Activated T-cell treated with anti-CD3 and anti-CD28 coated beads for 1 hour (primary cell): ENCODE measurements around the gene KLRC4.
"Not testable (repeated sequence)": the region's sequence is repeated elsewhere in the genome, so short reads cannot be mapped to it uniquely, and the experiment has no call there.

ENCODE experiments used
- DNase-seq: peaks from one replicate; pipeline ENCODE4 v3.0.0-alpha.2; 2020; ENCODE audit warnings: low read depth

KLRC4 gene, protein sequence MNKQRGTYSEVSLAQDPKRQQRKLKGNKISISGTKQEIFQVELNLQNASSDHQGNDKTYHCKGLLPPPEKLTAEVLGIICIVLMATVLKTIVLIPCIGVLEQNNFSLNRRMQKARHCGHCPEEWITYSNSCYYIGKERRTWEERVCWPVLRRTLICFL

DNA sequence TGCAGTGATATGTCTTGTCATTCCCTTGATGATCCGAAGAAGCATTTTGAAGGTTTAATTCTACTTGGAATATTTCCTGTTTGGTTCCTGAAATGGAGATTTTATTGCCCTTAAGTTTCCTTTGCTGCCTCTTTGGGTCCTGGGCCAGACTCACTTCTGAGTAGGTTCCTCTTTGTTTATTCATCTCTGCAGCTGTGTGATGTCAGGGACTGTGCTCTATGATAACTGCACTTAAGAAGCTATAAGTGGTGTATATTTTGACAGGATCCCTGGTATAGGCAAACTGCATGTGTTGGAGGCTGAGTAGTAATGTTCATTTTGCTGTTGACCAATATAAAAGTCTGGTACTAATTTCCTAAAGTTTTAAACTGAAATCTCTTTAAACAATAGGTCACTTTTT, at the start of gene KLRC4:
Gene KLRC4 (minus strand): TSS at position 366 of the 400 bp plus-strand sequence. CDS start 182 bp downstream, at position 184.
- no peak for DNase-seq

DNA sequence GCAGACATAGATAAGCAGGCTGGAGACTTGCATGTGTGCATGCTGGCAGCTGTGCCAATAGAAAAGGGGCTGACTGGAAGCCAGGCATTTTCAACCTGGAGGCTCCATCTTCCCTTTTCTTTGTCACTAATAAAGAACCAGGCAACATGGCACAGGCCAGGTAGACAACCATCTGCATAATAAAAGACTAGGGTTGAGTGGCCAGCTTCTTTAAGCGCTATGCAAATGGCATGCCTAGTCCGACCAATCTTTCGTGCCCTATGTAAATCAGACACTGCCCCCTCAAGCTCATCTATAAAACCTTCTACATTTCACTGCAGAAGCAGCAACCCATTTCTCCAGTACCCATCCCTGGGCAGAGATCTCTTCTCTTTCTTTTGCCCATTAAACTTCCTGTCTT, 48.2 kb upstream of the KLRC4 start:
- no peak for DNase-seq

GRCh38 chr12:10456856-10457255, 47.3 kb upstream of the KLRC4 start:
- DNase-seq: no peak

DNA sequence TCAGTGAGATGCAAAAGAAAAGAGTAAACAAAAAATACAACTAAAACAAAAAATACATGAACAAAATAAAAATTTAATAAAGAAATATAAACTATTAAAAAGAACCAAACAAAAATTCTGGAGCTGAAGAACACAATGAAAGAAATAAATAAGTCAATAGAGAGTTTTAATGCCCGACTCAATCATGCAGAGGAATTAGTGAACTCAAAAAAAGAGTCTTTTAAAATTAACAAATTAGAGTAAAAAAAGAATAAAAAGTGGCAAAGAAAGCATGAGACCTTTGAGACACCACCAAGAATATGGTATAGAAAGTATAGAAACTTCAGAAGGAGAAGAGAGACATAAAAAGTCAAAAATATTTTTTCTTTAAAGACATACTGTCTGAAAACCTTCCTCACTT, 46.2 kb upstream of the KLRC4 start:
- DNase-seq: no peak

GRCh38 chr12:10454531-10454930, 45.0 kb upstream of the KLRC4 start:
- no peak for DNase-seq

DNA sequence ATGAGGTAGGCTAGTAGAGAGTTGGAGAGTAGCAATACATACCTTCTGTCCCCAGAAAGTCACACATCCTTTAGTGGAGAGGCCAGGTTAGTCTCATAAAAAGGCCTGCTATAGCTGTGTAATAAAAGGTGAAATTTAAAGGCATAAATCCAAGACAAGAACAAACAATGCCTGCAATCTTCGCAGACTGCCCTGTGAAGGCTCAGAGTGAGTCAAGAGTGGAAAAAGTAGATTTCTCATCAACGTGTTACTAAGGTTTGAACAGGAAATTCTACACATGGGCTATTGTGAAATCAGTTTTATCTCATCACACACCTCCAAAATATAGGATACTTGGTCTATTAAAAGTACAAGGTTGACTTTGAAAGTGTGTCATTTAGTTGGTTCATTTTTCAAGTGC, 43.6 kb upstream of the KLRC4 start, which contains the start of gene KLRC1:
Gene KLRC1 (minus strand): TSS at position 222 of the 400 bp plus-strand sequence. CDS start 2,221 bp downstream, outside the sequence.
- no peak for DNase-seq

- no peak for DNase-seq
Measured at GRCh38 chr12:10448236-10448635, 38.7 kb upstream of the KLRC4 start.

DNA sequence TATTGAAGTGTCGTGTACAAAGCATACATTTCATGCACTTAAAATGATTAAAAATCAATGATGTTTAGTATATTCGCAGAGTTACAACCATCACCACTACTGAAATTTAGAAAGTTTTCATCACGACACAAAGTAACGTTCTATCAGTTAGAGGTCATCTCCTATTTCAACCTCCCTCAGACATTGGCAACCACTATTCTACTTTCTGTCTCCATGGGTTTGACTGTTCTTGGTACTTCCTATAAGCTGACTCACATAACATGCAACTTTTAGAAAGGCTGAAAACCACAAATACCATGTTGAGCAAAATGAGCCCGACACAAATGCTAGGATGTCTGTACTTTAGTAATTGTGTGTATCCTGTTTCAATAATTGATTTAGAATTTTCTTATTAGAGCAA, 36.5 kb upstream of the KLRC4 start:
- DNase-seq: not testable (repeated sequence)

GRCh38 chr12:10441144-10441543, 31.6 kb upstream of the KLRC4 start:
- not testable (repeated sequence) for DNase-seq

GRCh38 chr12:10439608-10440274, 30.2 kb upstream of the KLRC4 start:
- DNase-seq: not testable (repeated sequence)

- not testable (repeated sequence) for DNase-seq
Measured at GRCh38 chr12:10437601-10438000, 28.0 kb upstream of the KLRC4 start.

DNA sequence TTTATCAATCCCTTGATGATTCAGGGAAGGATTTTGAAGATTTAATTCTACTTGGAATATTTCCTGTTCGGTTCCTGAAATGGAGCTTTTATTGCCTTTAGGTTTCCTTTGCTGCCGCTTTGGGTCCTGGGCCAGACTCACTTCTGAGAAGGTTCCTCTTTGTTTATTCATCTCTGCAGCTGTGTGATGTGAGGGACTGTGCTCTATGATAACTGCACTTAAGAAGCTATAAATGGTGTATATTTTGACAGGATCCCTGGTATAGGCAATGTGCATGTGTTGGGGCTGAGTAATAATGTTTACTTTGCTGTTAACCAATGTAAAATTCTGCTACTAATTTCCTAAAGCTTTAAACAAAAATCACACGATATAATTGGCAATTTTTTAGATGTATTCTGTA, 26.3 kb upstream of the KLRC4 start, which contains the start of gene KLRC2:
Gene KLRC2 (minus strand): TSS at position 195 of the 400 bp plus-strand sequence. CDS start 24 bp downstream, at position 171.
- not testable (repeated sequence) for DNase-seq

DNA sequence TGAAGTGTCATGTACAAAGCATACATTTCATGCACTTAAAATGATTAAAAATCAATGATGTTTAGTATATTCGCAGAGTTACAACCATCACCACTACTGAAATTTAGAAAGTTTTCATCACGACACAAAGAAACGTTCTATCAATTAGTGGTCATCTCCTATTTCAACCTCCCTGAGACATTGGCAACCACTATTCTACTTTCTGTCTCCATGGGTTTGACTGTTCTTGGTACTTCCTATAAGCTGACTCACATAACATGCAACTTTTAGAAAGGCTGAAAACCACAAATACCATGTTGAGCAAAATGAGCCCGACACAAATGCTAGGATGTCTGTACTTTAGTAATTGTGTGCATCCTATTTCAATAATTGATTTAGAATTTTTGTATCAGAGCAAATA, 21.1 kb upstream of the KLRC4 start:
- DNase-seq: not testable (repeated sequence)

- DNase-seq: not testable (repeated sequence)
Measured at GRCh38 chr12:10425938-10426337, 16.4 kb upstream of the KLRC4 start.

DNA sequence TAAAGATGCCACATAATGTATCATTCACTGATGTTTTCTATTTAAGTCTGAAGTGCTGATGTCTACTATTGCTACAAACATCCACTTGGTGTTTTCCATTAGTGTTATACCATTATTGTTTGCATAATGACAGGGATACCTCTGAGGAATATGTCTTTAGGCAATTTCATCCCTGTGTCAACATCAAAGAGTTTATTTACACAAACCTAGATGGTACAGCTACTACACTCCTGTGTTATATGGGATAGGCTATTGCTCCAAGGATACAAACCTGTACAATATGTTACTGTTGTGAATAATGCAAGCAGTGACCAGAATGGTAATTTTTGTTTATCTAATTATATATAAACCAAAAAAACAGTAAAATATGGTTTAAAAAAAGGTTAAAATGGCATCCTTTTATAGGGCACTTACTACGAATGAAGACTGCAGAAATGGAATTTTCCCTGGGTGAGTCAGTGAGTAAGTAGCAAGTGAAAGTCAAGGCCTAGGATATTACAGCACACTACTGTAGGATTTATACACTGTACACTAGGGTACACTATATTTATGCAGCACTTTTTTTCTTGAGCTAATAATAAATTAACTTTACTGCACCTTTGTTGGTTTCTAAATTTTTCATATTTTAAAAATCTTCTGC, 14.8 kb upstream of the KLRC4 start:
- not testable (repeated sequence) for DNase-seq

DNA sequence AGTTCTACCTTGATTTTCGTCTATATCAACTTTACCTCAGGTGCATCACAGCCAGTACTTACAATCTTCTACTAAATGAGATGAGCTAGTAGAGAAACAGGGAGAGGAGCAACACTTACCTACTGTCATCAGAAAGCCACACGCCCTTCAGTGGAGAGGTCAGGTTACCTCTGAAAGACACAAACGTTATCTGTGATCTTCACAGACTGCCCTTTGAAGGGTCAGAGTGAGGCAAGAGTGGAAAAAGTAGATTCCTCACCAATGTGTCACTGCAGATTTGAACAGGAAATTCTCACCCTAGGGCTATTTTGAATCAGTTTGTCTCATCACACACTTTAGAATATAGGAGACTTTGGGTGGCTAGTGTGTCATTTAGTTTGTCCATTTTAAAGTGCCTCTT, 12.6 kb upstream of the KLRC4 start:
- not testable (repeated sequence) for DNase-seq

DNA sequence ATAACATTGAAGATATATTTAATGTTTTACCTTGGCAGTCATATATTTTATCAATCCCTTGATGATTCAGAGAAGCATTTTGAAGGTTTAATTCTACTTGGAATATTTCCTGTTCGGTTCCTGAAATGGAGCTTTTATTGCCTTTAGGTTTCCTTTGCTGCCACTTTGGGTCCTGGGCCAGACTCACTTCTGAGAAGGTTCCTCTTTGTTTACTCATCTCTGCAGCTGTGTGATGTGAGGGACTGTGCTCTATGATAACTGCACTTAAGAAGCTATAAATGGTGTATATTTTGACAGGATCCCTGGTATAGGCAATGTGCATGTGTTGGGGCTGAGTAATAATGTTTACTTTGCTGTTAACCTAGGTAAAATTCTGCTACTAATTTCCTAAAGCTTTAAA, 10.8 kb upstream of the KLRC4 start, which contains the start of gene KLRC3:
Gene KLRC3 (minus strand): TSS at position 262 of the 400 bp plus-strand sequence. CDS start 45 bp downstream, at position 217.
- not testable (repeated sequence) for DNase-seq

DNA sequence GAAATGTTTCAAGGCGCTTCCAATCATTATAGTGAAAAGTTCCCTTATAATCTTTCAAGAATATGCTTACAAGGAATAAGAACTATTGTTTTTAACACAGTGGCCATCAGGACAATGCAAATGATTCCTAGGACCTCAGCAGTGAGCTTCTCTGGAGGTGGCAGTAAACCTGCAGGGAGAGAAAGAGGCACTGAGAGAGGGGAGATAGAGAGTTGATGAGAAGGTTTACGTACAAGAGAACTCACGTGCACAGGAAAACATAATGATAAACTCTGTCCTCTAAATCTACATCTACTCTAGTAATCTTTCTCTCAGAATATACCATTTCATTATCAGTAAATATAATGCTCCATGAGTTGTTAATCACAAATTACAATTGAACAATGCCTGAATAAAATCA, 715 bp downstream of the KLRC4 start:
- no peak for DNase-seq

DNA sequence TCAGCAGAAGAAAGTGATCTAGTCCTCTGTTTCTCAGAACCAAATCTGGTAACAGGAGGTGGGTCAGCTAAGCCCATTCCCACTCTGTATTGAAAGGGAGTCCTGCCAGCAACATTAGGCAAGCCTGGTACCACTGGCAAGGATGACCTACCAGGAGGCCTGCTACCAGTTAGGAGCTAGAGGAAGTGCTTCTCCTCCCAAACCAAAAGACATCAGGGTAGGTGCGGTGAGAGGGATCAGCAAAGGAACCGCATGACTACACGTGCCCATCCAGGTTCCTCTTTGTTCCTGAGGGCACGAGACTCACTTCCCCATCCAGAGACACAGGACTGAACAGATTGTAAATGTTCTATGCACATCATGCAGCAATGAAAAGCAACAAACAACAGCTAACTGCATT, 2.8 kb downstream of the KLRC4 start:
- no peak for DNase-seq

DNA sequence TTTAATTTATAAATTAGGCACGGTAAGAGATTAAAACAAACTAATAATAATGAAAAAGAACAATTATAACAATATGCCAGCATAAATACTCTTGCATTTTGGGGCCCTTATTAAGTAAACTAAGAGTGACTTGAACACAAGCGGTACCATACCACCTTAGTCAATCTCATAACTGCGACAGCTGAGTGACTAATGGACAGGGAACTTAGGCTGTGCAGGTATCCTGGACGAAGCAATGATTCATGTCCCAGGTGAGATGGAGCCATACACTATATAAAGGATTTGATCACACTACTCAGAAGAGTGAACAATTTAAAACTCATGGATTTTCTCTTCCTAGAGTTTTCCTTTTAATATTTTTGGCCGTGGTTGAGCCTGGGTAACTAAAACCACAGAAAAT, 4.3 kb downstream of the KLRC4 start:
- DNase-seq: no peak

- no peak for DNase-seq
Measured at GRCh38 chr12:10404798-10405197, 4.8 kb downstream of the KLRC4 start.

- DNase-seq: no peak
Measured at GRCh38 chr12:10400829-10401228, 8.7 kb downstream of the KLRC4 start.

- DNase-seq: no peak
Measured at GRCh38 chr12:10398168-10398567, 11.4 kb downstream of the KLRC4 start.
